ENCODE results near the gene FTHL17. TPM values are rescaled to one million over a fixed set of nuclear protein-coding genes. Genes with fewer than 3 reads are reported as not detected.

Gene FTHL17
- total RNA-seq: not detected

DNA sequence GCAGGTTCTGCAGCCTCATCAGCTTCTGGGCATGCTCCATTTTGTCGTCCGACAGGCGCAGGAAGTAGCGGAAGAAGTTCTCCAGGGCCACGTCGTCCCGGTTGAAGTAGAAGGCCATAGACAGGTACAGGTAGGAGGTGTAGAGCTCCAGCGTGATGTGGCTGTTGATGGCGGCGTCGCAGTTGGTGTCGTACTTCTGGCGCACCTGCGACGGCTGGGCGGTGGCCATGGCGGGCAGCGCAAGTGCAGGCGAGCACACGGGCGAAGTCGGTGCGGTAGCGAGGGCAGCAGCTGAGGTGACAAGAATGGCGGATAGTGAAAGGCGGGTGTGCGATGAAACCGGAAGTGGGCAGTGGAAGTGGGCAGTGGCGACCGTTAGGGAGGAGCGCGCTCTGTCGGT lies at the start of gene FTHL17:
TSS of gene FTHL17 (minus strand) at position 317 of the 400 bp plus-strand sequence. CDS start at position 229, 88 bp downstream.
- POLR2A ChIA-PET: no interaction called here
- CTCF ChIA-PET: no interaction called here

DNA sequence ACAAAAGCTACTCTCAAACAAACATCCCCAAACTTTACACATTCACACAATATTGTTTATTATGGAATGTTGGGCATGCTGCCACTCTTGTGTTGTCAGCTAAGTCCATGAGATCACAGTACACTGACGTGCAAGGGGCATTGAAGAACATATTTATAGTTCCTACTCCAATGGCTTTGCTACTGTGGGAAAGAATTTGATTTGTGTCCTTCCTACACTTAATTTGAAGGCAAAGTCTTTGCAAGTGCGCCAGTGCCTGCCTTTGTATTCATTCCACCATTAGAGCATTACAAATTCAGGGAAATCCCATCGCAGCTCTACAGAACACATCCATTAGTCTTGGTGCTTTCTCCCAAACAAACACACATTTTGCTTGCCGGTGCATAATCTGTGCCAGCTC lies 45.4 kb upstream of the FTHL17 start:
- ChIA-PET POLR2A (no interaction called here), CTCF (no interaction called here)

DNA sequence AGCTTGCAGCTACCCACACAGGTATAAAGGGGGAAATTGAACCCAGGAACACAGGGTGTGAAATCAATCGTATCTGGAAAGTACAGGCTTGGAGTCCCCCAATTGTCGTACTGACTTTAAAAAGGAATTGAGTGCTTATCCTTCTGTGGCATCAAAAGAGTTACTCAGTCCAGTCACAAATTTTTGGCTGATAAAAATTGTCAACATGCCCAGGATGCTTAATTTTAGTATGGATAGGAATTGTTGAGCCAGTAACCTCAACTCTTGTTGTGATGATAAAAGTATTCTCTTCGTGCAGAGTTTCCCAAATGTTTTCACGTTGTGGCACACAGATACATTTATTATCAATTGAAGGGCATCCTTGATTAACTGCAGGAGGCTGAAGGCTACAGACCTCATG lies 43.6 kb upstream of the FTHL17 start:
- ChIA-PET CTCF (no interaction called here), POLR2A (no interaction called here)

DNA sequence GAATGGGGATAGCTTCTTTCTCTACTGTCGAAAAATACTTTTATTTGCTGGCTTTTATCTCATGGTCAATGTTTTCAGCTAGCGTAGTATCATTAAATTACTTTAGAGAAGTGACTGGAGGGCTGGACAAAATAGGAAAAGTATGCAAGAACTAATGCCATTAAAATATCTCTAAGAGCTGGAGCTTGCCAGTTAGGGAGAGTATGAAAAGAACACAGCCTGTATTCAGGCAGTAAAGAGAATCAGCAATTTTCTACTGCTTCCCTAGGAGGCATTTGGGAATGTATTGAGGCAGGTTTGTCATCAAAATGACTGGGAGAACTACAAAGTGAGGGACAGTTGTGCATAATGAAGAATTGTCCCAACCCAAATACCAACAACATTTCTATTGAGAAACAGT lies 43.0 kb upstream of the FTHL17 start:
- ChIA-PET POLR2A (no interaction called here), CTCF (no interaction called here)

DNA sequence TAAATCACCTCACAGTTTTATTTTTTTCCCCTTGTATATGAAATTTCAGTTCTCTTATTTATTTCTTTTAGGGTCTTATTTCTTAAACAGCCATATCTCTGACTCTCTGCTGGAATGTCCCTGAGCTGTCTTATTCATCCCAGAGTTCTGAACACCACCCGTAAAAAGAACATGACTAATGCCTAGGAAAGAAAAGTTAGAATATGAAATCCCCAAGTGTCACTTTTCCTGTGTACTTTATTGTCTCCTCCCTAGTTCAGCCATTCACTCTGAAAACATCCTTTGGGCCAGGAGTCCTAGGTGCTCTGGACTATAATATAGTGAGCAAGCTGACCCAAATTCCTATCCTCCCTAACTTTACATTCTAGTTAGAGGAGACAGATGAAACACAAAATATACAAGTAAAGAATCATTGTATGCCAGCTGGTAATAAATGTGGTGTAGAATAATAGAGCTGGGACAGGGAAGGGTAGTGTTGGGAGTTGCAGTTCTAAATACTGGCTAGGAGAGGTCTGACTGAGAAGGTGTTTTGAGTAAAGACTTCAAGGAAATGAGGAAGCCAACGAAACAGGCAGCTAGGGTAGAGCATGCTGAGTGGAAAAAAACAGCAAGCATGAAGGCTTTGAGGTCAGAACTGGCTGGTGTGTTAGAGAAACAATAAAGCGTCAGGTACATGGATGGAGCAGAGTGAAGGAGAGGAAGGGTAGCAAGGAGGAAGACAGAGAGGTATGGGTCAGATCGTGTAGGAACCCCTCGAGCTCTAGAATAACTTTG lies 40.6 kb upstream of the FTHL17 start:
- CTCF ChIA-PET: no interaction called here
- POLR2A ChIA-PET: no interaction called here

DNA sequence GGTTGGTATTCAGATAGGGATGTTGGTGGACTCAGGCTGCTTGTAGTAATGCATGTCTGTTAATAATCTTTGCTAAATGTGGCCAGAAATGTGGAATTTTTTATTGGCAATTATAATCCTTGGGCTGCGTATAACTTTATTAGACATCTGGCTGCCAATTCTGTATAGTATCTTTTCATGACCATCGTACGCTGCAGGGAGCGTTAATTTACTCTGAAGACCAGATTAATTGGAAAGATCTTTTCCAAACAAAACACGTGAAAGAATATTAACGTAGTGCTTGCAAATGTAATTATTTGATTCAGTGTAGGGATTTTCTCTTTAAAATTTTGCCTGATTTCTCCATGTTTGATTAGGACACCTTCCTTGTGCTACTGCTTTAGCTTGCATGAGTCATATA lies 38.8 kb upstream of the FTHL17 start:
- ChIA-PET POLR2A (no interaction called here), CTCF (no interaction called here)

DNA sequence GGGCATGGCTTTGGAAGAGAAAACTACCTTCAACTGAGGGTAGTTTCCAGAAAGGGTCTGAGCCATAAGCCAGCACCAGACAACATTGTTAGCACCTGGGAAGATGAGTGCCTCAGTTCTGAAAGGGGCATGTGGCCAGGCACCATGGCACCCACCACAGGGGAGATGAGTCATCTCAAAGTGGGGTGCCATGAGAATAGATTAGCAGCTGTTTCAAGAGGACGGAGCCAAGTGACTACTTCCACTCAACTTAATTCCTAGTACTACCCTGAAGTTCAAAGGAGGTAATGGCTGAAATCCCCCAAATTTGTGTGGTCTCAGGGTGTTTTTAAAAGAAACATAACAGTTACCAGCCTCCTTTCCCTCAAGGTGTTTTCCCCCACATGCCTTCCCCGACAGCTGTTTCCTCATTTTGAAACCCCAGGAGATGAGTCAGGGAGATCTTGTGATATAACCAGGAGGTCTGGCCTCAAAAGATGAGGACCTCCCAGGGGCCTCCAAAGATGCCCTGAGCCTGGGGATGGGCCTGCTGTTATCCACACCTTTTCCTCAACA lies 27.8 kb upstream of the FTHL17 start:
- POLR2A ChIA-PET: no interaction called here
- CTCF ChIA-PET: no interaction called here

DNA sequence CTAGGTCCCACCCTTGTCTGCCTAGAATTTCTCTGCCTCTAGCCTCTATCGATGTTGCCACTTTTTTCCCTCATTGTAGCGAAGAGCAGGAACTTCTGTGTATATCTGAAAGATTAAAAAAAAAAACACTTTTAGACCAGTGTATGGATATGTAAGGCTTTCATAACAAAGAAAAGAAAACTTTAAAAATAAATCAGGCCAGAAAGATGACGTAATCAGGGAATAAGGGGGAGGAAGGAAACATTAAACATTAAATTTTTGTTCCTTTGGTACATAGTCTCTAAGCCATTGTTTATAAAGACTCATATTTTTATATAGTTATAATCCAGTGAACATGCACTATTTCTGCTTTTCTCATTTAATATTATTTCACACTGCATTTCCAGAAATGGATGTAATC lies 26.2 kb upstream of the FTHL17 start:
- ChIA-PET POLR2A (no interaction called here), CTCF (no interaction called here)

DNA sequence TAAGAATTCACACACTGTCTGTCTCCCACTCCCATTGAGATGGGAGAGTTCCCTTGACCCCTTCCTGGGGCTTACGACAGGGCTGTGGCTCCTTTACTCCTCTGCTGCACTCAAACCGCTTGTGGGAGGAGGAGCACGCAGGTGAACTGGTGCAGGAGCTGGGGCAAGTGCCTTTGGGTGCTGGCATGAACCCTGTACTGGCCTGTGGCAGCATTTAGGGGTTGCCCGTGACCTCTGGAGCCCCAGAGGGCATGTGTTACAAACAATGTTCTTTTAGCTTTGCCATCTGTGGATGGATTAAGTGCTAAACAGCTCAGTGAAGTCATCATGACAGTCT lies 21.8 kb upstream of the FTHL17 start:
- ChIA-PET POLR2A (no interaction called here), CTCF (no interaction called here)

DNA sequence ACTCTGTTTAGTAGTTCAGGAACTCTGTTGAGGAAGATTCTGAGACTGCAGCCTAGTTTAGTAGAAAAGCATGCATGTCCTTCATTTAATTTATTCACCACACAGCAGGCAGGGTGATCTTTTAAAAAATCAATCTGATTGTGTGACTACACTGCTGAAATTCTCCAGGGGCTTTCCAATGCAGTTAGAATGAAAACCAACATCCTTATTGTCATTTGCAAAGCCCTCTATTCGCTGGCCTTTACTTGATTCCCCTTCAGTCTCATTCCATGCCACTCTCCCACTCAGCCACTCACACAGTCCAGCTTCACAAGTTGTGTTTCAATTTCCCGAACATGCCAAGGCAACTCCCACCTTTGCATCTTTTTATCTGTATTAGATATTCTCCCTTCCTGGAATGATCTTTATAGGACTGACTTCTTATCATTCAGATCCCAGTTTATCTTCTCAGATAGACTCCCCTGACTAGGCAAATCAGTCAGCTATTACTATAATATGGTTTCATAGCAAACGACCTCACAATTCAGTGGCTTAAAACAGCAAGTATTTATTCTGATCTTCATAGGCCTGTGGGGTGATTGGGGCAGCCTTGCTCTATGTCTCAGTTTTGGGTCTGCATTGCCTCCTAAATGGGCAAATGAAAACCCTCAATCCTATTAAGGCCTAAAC lies 21.3 kb upstream of the FTHL17 start:
- ChIA-PET POLR2A (no interaction called here), CTCF (no interaction called here)

DNA sequence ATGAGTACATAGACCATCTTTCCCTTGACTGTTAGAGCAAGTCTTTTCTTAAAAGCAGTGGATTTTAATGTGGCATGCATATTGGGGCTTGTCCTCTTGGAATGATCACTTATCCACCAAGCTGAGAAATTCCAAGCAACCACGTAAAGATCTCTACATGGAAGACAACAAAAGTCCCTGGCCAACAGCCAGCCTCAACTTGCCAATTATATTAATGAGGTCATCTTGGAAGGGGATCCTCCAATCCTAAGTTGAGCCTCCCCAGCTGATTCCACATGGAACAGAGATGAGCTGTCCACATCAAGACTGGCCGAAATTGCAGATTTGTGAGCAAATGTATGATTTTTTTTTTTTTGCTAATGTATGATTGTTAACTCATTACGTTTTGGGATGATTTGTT lies 20.6 kb upstream of the FTHL17 start:
- CTCF ChIA-PET: no interaction called here
- POLR2A ChIA-PET: no interaction called here

DNA sequence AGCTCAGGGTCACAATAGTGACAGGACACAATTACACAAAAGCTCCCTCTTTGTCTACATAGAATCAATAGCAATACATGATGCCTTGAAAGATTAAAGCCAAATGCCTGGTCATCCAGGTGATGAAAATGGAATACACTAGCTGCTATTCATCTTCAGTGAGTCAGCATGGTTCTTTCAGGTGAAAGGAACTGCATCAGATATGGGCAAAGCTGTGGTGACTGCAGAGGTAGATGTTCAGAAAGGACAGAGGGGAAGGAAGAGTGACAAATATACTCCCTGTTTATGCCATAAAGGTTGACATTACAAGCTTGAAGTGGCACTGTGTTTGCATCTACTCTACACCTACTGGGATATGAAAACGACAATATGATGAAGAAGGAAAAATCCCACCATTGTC lies 20.0 kb upstream of the FTHL17 start:
- POLR2A ChIA-PET: no interaction called here
- CTCF ChIA-PET: no interaction called here

DNA sequence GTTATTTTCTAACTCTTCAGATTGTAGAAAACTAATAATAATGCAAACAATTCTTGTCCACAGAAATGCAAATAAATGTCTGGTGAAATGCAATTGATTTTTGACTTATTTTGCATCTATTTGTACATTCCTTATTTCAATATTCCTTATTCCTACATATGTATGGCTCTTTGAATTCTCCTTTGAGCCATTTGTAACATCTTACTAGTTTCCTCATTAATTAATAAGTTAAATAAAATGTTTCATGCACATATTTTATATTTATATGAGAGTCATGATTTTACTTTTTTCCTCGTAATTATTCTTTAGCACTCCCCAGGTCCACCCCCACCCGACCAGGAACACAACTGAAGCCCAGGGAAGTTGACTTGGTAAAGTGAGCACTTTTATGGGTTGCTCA lies 2.7 kb upstream of the FTHL17 start:
- CTCF ChIA-PET: no interaction called here

DNA sequence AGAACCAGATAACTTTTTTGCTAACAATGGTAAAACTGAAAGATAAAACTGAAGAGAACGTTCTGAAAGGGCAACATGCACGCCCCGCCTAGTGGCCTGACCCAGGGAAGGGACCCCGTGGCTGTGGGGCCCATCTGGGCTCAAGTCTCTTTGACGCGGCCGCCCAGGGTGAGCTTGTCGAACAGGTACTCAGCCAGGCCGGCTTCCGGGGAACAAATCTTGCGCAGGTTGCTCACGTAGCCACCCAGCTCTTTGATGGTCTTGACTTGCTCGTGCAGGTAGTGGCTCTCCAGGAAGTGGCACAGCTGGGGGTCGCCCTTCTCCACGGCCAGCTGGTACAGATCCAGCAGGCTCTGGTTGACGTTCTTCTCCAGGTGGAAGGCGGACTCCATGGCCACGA lies 579 bp downstream of the FTHL17 start:
- CTCF ChIA-PET: no interaction called here
- POLR2A ChIA-PET: no interaction called here

More for the DNA sequence above, 2.7 kb upstream of the FTHL17 start:
- POLR2A ChIA-PET: no interaction called here

DNA sequence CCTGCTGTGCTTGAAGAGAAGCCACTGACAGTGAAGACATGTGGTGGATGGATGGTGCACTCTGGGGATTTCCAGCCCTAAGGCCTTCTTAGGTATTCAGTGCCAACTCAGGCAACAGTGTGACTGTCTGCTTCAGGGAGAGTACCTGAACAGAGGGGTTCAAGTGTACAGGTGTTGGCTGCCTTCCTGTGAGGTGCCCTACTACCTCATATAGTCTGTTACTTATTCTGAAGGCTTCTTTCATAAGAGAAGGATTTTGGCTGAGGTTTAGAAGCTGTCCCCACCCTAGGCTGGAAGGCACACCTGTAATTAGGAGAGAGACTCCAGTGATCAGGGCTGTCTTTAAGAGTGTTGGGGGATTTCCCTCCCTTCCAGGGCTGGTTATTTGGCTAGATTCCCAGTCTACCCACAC lies 1.8 kb downstream of the FTHL17 start:
- POLR2A ChIA-PET: no interaction called here
- CTCF ChIA-PET: no interaction called here

DNA sequence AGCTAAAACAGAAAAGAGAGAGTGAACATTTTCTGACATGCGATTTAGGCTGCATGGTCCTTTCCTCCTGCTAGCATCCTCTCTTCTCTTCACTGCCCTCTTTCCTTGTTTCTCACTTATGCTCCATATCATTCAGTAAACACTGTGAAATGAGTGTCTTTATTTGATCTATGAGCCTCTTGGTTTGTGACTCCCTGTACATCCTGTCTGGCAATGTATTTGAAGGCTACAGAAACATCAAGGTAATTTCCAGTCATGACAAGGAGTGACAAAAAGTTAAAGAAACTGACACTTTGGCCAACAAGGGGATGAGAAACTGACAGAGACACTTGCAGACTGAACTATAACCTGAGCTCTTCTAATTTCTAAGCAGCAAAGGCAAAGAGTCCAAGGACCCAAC lies 8.7 kb downstream of the FTHL17 start:
- ChIA-PET CTCF (no interaction called here), POLR2A (no interaction called here)

DNA sequence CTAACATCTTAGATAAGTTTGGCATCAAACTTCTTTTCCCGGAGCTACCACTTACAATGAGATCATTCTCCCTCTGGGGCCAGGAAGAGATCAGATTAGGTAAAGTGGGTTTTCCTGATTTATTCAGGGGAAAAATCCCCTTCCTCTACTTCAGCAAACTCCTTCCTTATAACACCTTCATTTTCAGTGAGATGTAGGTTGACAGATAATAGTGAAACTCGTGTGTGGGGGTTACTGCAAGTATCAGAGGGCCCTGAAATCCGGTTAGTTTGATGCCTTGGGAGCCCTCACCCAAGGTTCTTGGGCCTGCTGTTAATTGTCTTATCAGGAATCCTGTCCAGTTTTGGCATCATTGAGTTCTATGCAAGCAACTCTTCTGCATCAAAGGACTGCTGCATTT lies 10.8 kb downstream of the FTHL17 start:
- ChIA-PET CTCF (no interaction called here), POLR2A (no interaction called here)

DNA sequence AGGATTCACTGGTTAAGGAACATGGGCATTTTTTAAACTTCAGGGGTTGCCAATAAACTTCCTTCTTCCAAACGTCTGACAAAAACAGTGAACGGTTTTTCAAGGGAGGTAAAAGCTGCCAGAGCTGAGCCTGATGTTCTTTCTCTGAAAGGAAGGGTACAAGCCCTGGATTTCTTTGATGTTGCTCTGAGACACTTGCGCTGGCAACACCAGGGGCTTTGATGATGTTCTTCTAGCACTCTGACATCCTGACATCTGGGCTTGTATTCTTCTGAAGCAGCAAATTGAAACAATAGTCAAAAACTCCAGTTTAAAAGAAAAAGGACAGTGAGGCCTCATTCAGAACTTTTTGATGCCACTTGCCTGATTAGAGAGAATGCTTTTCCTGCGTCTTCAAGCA lies 11.8 kb downstream of the FTHL17 start:
- CTCF ChIA-PET: no interaction called here
- POLR2A ChIA-PET: no interaction called here

DNA sequence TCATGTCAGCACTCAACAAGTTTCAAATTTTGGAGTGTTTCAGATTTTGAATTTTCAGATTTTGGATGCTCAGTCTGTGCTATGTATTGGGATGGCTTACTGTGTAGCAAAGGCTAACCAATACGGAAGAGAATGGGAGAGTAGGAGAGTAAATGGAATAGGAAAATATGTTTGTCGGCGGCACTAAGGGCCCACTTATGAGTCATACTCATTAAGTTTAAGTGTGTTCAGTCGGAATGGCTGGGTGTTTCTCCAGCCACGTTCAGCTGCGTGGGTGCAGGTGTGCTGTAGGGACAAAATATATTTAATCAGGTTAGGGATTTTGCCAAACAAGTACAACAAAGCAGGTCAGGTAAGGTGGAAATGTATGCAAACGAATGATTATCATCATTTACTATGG lies 13.6 kb downstream of the FTHL17 start:
- CTCF ChIA-PET: no interaction called here
- POLR2A ChIA-PET: no interaction called here

DNA sequence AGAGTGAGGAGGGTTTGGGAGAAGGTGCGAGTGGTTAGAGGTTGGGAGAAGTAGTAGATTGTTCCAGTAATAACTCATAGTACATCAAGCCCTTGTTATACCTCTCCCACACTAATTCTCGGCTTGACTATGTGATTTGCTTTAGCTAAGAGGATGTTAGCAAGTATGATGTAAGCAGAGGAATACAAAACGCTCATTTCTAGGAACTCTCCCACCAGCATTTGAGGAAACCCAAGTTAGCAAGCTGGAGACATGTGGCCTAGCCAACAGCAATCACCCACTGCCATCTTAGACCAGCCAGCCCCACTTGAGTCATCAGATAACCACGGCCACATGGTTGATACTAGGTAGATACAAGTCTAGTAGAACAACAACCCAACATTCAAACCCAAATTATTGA lies 14.2 kb downstream of the FTHL17 start:
- ChIA-PET POLR2A (no interaction called here), CTCF (no interaction called here)

DNA sequence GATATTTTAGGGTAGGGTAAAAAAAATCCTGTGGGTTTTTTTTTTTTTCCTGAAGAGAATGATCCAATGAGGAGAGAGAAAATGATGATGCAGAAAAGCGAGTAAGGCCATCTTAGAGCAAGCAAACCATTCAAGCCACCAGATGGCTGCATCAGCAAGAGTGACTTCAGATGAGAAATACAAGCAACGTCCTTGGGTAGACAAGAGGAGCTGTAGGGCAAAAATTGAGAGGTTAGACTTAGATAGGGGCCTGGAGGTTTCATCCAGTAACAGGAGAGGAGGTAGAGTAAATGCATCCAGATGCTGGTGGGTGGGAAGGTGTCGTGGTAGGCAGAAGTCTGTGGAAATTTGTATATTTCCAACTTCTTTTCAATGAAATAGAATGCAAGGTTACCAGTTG lies 14.6 kb downstream of the FTHL17 start:
- POLR2A ChIA-PET: no interaction called here
- CTCF ChIA-PET: no interaction called here

DNA sequence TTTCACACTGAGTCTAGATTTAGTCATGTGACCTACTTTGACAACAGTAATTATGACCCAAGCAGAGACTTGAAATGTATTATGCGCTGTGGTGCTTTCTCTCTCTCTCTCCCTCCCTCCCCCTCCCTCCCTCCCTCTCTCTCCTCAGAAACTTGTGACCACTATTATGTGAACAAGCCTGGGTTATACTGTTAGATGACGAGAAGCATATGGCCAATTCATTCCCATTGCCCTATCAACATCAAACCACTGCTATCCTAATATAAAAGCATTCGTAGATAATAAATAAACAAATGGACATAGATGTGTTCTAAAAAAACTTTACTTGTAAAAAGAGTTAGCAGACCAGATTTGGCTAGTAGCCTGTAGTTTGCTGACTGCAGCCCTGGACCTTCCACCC lies 18.2 kb downstream of the FTHL17 start:
- CTCF ChIA-PET: no interaction called here
- POLR2A ChIA-PET: no interaction called here

Measured in activated CD8-positive, alpha-beta memory T cell treated with anti-CD3 and anti-CD28 coated beads for 36 hours (primary cell).